OCI-LY1 (cell line): Measurements from ENCODE around the gene IRX6.

ENCODE experiments used
- H2AFZ ChIP-seq: fragments of 200-600 bp; sonication (generic), shearing (Covaris generic); 2 replicates; pipeline ENCODE4 v1.6.0; 2014; ENCODE audit warnings: antibody characterized with exemption, mild to moderate bottlenecking, low read length
- H3F3A ChIP-seq: fragments of 200-600 bp; sonication (generic), shearing (Covaris generic); 2 replicates; pipeline ENCODE4 v1.6.0; 2014; ENCODE audit warnings: mild to moderate bottlenecking, antibody characterized with exemption, low read length, moderate library complexity; ENCODE audit not compliant: insufficient read depth
- H3K27ac ChIP-seq: fragments of 200-600 bp; sonication (generic); 2 replicates; pipeline ENCODE4 v1.5.1; 2014; ENCODE audit warnings: low read length, mixed run types, mild to moderate bottlenecking, low read depth; ENCODE audit not compliant: poor library complexity, severe bottlenecking
- H3K27me3 ChIP-seq: fragments of 200-600 bp; sonication (generic); 2 replicates; pipeline ENCODE4 v1.6.0; 2014; ENCODE audit warnings: antibody characterized with exemption, mild to moderate bottlenecking, low read length, moderate library complexity; ENCODE audit not compliant: insufficient read depth
- H3K36me3 ChIP-seq: fragments of 200-600 bp; sonication (generic); 2 replicates; pipeline ENCODE4 v1.6.1; 2014; ENCODE audit warnings: mild to moderate bottlenecking, antibody characterized with exemption, low read length, moderate library complexity, mixed read lengths; ENCODE audit not compliant: insufficient read depth
- H3K4me1 ChIP-seq: fragments of 200-600 bp; sonication (generic); 2 replicates; pipeline ENCODE4 v1.5.1; 2014; ENCODE audit warnings: mild to moderate bottlenecking, low read length, moderate library complexity; ENCODE audit not compliant: insufficient read depth, severe bottlenecking
- H3K4me2 ChIP-seq: fragments of 200-600 bp; sonication (generic), shearing (Covaris generic); 2 replicates; pipeline ENCODE4 v1.6.1; 2014; ENCODE audit warnings: low read length
- H3K4me3 ChIP-seq: fragments of 200-600 bp; sonication (generic); 2 replicates; pipeline ENCODE4 v1.5.1; 2014; ENCODE audit warnings: low read length, low read depth, mild to moderate bottlenecking, mixed read lengths; ENCODE audit not compliant: poor library complexity, severe bottlenecking
- H3K79me2 ChIP-seq: fragments of 200-600 bp; shearing (Covaris generic); 2 replicates; pipeline ENCODE4 v1.6.1; 2016; ENCODE audit warnings: mixed run types, low read length, mixed read lengths; ENCODE audit not compliant: insufficient read depth
- H3K9ac ChIP-seq: fragments of 200-600 bp; sonication (generic), shearing (Covaris generic); 2 replicates; pipeline ENCODE4 v1.6.1; 2014; ENCODE audit warnings: mild to moderate bottlenecking, low read length, mixed read lengths
- H3K9me2 ChIP-seq: fragments of 200-600 bp; sonication (generic), shearing (Covaris generic); 2 replicates; pipeline ENCODE4 v1.6.1; 2014; ENCODE audit warnings: low read depth, mild to moderate bottlenecking, low read length, mixed read lengths
- H3K9me3 ChIP-seq: fragments of 200-600 bp; shearing (Covaris generic); 2 replicates; pipeline ENCODE4 v1.6.1; 2014; ENCODE audit warnings: low read length, mixed read lengths
- H4K20me1 ChIP-seq: fragments of 200-600 bp; sonication (generic), shearing (Covaris generic); 2 replicates; pipeline ENCODE4 v1.6.0; 2016; ENCODE audit warnings: mild to moderate bottlenecking, low read length; ENCODE audit not compliant: insufficient read depth
- CTCF ChIP-seq: fragments of 200-600 bp; sonication (generic), shearing (Covaris generic); IDR thresholded peaks from 2 replicates; pipeline ENCODE4 v1.5.1; 2017; ENCODE audit warnings: mild to moderate bottlenecking, antibody characterized with exemption, low read length, moderate library complexity, mixed read lengths
- EZH2 ChIP-seq: fragments of 200-600 bp; sonication (generic), shearing (Covaris generic); IDR thresholded peaks from 2 replicates; pipeline ENCODE4 v1.8.0; 2017; ENCODE audit warnings: borderline replicate concordance, mixed run types, mild to moderate bottlenecking, antibody characterized with exemption, low read length, moderate library complexity, mixed read lengths

The IRX6 gene

GRCh38 chr16:55372792-55373488, 48.9 kb downstream of the IRX6 start:
- H3K79me2 ChIP-seq: no peaks in the 10 kb centered on the region
- no peaks in the 10 kb centered on the region for H3K36me3 ChIP-seq
- no peak overlapping the region for H3K4me3 ChIP-seq
- TF ChIP-seq CTCF (no peak), EZH2 (no peak)
- no peaks in the 10 kb centered on the region for H4K20me1 ChIP-seq
- H3K4me1 ChIP-seq: no peaks in the 10 kb centered on the region
- no peaks in the 10 kb centered on the region for H3K9me3 ChIP-seq
- H3K9me2 ChIP-seq: no peaks in the 10 kb centered on the region
- no peak overlapping the region for H3K27ac ChIP-seq
- no peak overlapping the region for H3K4me2 ChIP-seq
- no peaks in the 10 kb centered on the region for H3K27me3 ChIP-seq
- H2AFZ ChIP-seq: no peak overlapping the region
- no peak overlapping the region for H3K9ac ChIP-seq
- no peaks in the 10 kb centered on the region for H3F3A ChIP-seq

DNA sequence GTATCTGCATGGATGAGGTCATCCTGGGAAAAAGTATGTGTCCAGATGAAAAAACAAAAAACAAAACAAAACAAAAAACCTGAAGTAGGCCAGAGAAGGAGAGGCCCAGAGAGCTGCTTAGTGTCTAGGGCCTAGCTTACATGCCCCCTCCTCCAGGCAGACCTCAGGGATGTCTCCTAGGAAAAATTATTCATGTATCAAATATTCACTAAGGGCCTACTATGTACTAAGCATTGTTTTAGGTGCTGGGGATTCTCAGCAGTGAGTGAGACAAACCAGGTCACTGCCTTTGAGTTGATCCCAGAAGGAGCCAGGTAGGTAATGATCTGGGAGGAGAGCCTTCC, 49.5 kb downstream of the IRX6 start:
- TF ChIP-seq CTCF: no peak
- TF ChIP-seq EZH2: no peak
- H3K9me3 ChIP-seq: no peaks in the 10 kb centered on the region
- no peaks in the 10 kb centered on the region for H3K36me3 ChIP-seq
- H3K9ac ChIP-seq: no peak overlapping the region
- H3K27me3 ChIP-seq: no peaks in the 10 kb centered on the region
- no peak overlapping the region for H3K4me3 ChIP-seq
- no peak overlapping the region for H2AFZ ChIP-seq
- H4K20me1 ChIP-seq: no peaks in the 10 kb centered on the region
- H3K4me1 ChIP-seq: no peaks in the 10 kb centered on the region
- no peaks in the 10 kb centered on the region for H3K79me2 ChIP-seq
- H3K27ac ChIP-seq: no peak overlapping the region
- no peaks in the 10 kb centered on the region for H3F3A ChIP-seq
- H3K9me2 ChIP-seq: no peaks in the 10 kb centered on the region
- H3K4me2 ChIP-seq: no peak overlapping the region

GRCh38 chr16:55376045-55376444, 52.0 kb downstream of the IRX6 start:
- Histone ChIP-seq H3K4me3 (no peak overlapping the region), H3K36me3 (no peaks in the 10 kb centered on the region), H3K27me3 (no peaks in the 10 kb centered on the region), H3K4me2 (no peak overlapping the region), H3K4me1 (no peaks in the 10 kb centered on the region), H3K9me3 (no peaks in the 10 kb centered on the region), H3K9ac (no peak overlapping the region), H3F3A (no peaks in the 10 kb centered on the region), H3K9me2 (no peaks in the 10 kb centered on the region), H3K79me2 (no peaks in the 10 kb centered on the region), H3K27ac (no peak overlapping the region), H4K20me1 (no peaks in the 10 kb centered on the region), H2AFZ (no peak overlapping the region)
- TF ChIP-seq CTCF (no peak), EZH2 (no peak)
